LNCaP clone FGC (cell line): ENCODE results near the gene CCT3.

ENCODE experiments used
- DNase-seq: peaks from one replicate; pipeline ENCODE4 v3.0.0-alpha.2; 2011; ENCODE audit warnings: low read depth
- H3K4me3 ChIP-seq: 2 replicates; pipeline ENCODE4 v1.5.1; 2011; ENCODE audit warnings: mild to moderate bottlenecking, low read depth, low read length, control low read depth
- TF ChIP-seq, protein P1 (sequence below): IDR thresholded peaks from 2 replicates; pipeline ENCODE4 v1.5.1; 2012; ENCODE audit warnings: mild to moderate bottlenecking; ENCODE audit not compliant: control insufficient read depth, insufficient read depth; ENCODE audit errors: extremely low read depth

Gene CCT3

GRCh38 chr1:156281281-156281680 lies 56.8 kb downstream of the CCT3 start:
- H3K4me3 ChIP-seq: peak overlapping the region; percentile 74
- DNase-seq: no peak
- TF ChIP-seq, protein P1, sequence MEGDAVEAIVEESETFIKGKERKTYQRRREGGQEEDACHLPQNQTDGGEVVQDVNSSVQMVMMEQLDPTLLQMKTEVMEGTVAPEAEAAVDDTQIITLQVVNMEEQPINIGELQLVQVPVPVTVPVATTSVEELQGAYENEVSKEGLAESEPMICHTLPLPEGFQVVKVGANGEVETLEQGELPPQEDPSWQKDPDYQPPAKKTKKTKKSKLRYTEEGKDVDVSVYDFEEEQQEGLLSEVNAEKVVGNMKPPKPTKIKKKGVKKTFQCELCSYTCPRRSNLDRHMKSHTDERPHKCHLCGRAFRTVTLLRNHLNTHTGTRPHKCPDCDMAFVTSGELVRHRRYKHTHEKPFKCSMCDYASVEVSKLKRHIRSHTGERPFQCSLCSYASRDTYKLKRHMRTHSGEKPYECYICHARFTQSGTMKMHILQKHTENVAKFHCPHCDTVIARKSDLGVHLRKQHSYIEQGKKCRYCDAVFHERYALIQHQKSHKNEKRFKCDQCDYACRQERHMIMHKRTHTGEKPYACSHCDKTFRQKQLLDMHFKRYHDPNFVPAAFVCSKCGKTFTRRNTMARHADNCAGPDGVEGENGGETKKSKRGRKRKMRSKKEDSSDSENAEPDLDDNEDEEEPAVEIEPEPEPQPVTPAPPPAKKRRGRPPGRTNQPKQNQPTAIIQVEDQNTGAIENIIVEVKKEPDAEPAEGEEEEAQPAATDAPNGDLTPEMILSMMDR: no peak

DNA sequence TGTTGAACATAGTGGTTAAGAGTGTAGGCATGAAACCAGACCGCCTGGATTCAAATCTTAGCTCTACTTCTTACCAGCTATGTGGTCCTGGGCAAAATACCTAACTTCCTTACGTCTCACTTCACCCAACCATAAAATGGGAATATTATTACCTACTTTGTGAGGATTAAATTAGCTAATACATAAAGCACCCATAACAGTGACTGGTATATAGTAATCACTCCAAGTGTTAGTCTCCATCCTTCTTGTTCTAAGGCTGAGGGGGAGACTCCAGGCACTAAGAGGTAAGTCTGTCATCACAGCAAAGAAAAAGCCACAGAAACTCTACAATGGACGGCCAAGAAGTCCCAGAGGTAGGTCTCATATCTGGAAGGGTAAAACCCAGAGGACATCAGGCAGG lies 58.3 kb downstream of the CCT3 start:
- TF ChIP-seq, protein P1: no peak
- no peak overlapping the region for H3K4me3 ChIP-seq
- no peak for DNase-seq

- DNase-seq: no peak
- H3K4me3 ChIP-seq: no peak overlapping the region
- TF ChIP-seq, protein P1: no peak
These were observed 61.1 kb downstream of the CCT3 start for GRCh38 chr1:156276966-156277381.

DNA sequence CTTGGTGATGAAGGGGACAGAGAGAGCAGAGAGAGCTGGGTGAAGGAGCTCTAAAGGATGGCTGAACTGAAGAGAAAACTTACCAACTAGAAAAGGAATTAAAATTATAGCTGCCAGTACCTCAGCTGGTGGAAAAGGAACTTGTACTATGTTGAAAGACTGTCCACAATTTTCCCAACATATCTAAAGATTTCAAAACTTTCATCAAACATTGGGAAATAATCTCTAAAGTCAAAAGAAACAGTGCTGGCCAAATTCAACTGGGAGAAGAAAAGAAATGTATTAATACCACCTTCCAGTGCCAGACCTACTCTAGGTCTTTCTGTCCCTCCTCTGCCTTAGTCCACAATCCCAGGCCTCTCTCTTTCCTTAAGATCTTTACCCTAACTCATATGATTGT lies 61.6 kb downstream of the CCT3 start:
- DNase-seq: no peak
- TF ChIP-seq, protein P1: no peak
- no peak overlapping the region for H3K4me3 ChIP-seq

DNA sequence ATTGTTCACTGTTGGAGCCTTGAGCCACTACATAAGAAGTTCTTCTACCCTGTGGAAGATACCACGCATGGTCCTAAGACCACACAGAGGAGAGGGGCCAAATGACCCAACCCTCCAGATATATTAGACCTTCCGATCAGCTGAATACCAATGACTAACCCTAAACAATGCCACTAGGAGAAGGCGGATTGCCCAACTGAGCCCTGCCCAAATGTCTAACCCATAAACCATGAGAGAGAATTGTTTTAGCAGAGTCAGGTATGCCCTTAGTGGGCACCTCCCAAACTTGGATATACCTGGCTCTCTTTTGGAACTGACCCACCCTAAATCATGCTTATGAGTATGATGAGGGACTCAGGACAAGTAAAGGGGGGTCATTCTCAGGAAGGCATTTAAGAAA lies 67.8 kb downstream of the CCT3 start:
- TF ChIP-seq, protein P1: no peak
- DNase-seq: no peak
- no peak overlapping the region for H3K4me3 ChIP-seq

DNA sequence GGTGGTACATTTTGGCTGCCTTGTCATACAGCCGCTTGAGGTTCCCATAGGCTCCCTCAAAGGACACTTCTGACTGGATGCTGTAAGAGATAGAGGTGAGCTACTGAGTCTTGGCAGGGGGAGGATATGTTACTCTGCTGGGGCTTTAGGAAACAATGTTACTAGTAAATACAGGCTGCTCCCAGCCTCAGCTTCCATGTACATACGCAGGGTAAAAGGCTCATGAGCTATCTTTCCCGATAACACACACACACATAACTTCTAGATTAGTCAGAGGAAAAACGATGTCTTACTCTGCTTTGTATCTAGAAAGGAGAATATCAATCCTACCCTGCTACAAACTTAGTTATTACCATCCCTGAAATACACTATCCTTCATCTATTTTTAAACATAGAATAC lies 69.8 kb downstream of the CCT3 start:
- H3K4me3 ChIP-seq: no peak overlapping the region
- no peak for DNase-seq
- TF ChIP-seq, protein P1: no peak

- H3K4me3 ChIP-seq: no peak overlapping the region
- TF ChIP-seq, protein P1: no peak
- no peak for DNase-seq
These were observed 72.0 kb downstream of the CCT3 start for GRCh38 chr1:156266051-156266450.
